SK-N-DZ (cell line): ENCODE measurements around the gene LIN7B. TPM values are rescaled to one million over a fixed set of nuclear protein-coding genes. Genes with fewer than 3 reads are reported as not detected.
A peak's percentile ranks its signal among the peaks of the same experiment; 100 is the strongest.
"Not testable (repeated sequence)": the region's sequence is repeated elsewhere in the genome, so short reads cannot be mapped to it uniquely, and the experiment has no call there.

Experiments used
- DNase-seq: peaks from one replicate; pipeline ENCODE4 v3.0.0-alpha.2; 2015; ENCODE audit warnings: low spot score
- polyA plus RNA-seq, 2 experiments: library from polyadenylated mRNA; depleted of rRNA; stranded (reverse); fragments of >200 nt; gene quantifications; 2 replicates each; pipeline ENCODE4 v1.2.3, GENCODE V29; 2014

Gene LIN7B
- 4.9 and 13.9 TPM in 2 replicates for polyA plus RNA-seq (2014; cell fraction: cytosol; rRNA removed)
- 31.3 and 32.6 TPM in 2 replicates for polyA plus RNA-seq (2014; cell fraction: nucleus; rRNA removed)

- DNase-seq = peak; percentile 70
These were observed at the start of gene LIN7B for GRCh38 chr19:49113762-49114629. TSS of gene LIN7B (plus strand) at chr19:49114370. CDS start at chr19:49114405, 35 bp downstream.

DNA sequence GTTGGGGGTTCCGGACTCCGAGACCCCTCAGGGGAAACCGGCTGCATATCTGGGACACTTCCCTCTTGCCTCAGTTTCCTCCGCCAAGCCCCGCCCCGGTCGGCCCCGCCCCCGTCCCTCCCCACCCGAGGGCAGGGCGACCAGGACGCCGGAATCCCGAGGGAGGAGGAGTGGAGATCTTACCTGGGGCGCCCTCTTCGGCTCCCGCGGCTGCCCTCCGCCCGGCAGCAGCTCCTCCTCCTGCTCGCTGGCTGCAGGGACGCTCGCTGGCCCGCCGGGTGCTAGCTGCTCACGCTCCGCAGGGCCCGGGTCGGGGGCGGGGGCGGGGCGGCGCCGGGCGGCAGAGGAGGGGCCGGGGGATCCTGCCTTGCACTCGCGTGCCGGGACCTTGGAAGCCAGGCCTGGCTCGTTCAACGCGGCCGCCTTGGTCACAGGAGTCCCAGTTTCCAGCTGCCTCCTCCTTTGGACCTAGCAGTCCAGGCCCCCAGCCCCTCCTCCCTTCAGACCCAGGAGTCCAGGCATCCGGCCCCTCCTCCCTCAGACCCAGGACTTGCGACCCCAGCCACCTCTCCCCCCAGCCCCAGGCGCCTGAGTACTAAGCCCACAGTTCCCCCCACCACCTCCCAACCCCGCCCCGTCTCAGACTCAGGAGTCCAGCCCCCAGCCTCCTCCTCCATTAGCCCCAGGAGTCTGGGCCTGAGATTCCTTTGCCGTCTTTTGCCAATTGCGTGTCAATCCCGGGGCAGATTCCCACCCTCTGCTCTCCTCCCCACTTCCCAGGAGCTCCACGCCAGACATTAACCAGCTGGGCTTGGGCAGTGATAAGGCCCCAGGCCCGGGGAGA lies 49.2 kb upstream of the LIN7B start, which contains the start of gene NTF4:
TSS of gene NTF4 (minus strand) at position 51 of the 844 bp plus-strand sequence. CDS start 2,821 bp downstream, outside the sequence.
- peak; percentile 30 for DNase-seq

GRCh38 chr19:49065905-49066512 lies 48.2 kb upstream of the LIN7B start:
- DNase-seq = no peak

DNA sequence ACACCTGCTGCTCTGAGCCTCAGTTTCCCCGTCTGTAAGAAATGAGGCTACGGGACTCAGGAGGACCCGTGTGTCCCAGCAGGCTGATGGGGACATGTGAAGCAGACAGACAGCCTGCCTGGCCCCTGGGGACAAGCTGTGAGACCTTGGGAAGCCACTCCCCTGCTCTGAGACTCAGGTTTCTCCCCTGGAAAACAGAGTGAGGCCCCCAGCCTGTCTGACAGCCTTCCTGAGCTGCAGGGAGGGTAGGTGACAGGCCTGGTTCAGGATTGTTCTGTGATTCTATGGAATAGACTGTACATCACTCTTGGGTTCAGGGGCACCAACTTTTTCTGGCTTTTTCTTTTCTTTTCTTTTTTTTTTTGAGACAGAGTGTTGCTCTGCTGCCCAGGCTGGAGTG lies 46.6 kb upstream of the LIN7B start:
- DNase-seq = no peak

- DNase-seq = no peak
These were observed 45.1 kb upstream of the LIN7B start for GRCh38 chr19:49069026-49069425.

DNA sequence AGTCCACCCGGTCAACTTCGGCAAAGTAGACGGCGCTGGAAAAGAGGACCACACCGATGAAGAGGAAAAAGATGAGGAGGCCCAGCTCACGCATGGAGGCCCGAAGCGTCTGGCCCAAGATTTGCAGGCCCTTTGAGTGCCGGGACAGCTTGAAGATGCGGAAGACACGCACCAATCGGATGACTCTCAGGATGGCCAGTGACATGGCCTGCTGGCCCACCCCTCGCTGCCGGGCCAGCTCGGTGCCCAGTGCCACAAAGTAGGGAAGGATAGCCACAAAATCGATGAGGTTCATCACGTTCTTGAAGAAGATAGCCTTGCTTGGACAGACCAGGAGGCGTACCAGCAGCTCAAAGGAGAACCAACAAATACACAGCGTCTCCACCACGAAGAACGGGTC lies 43.8 kb upstream of the LIN7B start:
- DNase-seq = no peak

DNA sequence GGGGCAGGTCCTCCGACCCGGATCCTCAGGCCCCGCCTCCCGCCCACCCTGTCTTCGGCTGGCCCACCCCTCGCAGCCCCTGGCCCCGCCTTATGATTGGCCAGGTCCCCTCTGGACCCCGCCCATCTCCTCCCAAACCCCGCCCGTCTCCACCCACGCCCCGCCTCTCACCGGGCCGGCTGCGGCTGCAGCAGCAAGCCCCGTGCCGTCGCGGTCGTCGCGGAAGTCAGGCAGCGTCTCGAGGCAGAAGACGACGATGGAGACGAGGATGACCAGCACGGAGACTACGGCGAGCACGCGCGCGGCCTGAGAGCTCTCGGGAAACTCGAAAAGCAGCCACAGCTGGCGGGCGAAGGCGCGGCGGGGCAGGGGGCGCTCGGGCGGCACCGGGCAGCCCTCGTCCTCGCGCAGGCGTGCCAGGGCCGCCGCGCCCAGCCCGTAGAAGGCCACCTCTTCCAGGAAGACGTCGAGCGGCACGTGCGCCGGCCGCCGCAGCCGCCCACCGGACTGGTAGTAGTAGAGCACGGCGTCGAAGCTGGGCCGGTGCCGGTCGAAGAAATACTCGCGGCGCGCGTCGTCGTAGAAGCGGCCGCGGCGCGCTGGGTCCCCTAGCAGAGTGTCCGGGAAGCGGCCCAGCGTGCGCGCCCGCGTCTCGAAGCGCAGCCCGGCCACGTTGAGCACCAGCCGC lies 42.2 kb upstream of the LIN7B start:
- no peak for DNase-seq

- no peak for DNase-seq
These were observed 40.4 kb upstream of the LIN7B start for GRCh38 chr19:49073514-49074378.

- DNase-seq = not testable (repeated sequence)
These were observed 39.3 kb upstream of the LIN7B start for GRCh38 chr19:49074869-49075268.

DNA sequence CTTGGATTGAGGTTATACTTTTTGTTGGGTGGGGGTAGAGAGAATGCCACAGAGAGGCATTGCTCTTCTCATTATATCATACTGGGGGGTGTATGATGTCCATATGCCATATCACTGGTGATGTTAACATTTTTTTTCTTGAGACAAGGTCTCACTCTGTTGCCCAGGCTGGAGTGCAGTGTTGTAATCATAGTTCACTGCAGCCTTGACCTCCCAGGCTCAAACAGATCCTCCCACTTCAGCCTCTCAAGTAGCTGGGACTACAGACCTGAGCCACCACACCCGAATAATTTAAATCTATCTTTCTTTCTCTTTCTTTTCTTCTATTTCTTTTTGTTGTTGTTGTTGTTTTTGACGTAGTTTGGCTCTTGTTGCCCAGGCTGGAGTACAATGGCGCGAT lies 33.8 kb upstream of the LIN7B start:
- no peak for DNase-seq

DNA sequence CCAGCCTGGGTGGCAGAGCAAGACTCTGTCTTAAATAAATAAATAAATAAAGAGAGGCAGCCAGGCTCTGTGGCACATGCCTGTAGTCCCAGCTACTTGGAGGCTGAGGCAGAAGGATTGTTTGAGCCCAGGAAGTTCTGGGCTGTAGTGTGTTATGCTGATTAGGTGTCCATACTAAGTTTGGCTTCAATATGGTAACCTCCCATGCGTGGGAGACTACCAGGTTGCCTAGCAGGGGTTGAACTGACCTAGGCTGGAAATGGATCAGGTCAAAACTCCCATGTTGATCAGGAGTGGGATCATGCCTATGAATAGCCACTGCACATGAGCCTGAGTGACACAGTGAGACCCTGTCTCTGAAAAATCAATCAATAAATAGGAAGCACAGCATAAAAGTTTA lies 32.9 kb upstream of the LIN7B start:
- no peak for DNase-seq

GRCh38 chr19:49084206-49085019 lies 29.8 kb upstream of the LIN7B start:
- DNase-seq = no peak

GRCh38 chr19:49085020-49085867 lies 28.9 kb upstream of the LIN7B start, which contains the start of gene SNRNP70:
TSS of gene SNRNP70 (plus strand) at chr19:49085451. CDS start at chr19:49086415, 964 bp downstream.
- peak; percentile 97 for DNase-seq

DNA sequence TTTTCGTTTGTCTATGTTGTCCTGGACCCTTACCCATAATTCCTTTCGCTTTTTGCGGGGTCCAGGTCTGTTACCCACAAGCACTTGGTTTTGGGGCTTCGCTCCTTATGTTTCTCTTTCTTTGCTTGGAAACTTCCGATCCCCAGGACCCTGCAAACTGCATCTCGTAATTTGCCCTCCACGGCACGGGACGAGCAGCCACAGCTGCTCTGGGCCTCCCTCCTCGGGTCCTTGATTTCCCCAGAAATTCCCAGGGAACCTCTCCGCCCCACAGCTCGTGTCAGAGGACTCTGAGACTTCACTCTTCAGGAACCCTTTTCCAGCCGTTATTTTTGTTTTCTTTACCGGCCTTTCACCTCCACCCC lies 28.3 kb upstream of the LIN7B start:
- no peak for DNase-seq

GRCh38 chr19:49086296-49086695 lies 27.9 kb upstream of the LIN7B start:
- DNase-seq = no peak

DNA sequence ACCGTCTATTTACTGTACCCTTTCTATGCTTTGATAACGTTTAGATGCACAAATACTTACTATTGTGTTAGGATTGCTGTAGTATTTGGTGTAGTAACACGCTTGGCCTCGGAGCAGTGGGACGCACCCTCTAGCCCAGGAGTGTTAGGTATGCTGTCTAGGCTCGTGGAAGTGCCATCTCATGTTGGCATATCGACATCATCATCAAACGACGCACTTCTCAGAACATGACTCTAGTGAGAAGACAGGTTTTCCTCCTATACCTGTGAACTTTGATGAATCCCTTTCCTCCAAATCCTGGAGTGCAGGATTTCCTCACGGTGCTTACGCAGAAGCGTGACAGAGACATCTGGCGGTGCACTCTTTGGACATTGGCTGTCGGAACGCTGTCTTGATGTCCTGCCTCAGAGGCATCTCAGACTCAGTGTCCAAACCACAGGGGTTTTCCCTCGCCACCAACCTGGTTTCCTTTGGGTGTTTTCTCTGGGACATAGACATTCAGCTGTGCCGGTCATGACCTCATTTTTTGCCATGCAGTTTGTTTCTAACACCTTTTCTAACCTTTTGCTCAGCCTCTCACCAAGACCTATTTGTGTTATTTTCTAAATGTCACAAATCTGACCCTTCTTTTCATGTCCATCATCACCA lies 22.7 kb upstream of the LIN7B start:
- DNase-seq = no peak

- no peak for DNase-seq
These were observed 21.5 kb upstream of the LIN7B start for GRCh38 chr19:49092686-49093085.
